T47D (cell line): ENCODE results near the gene VNN1.
A peak's percentile ranks its signal among the peaks of the same experiment; 100 is the strongest.
"Not testable (repeated sequence)": the region's sequence is repeated elsewhere in the genome, so short reads cannot be mapped to it uniquely, and the experiment has no call there.

Source experiments
- DNase-seq, 2 experiments: peaks; one replicate each; pipeline versions ENCODE4 v3.0.0 to v3.0.0-alpha.2; 2011 to 2012; ENCODE audit warnings: low read depth in 1 of 2, low spot score in 1 of 2
- JUND ChIP-seq: IDR thresholded peaks from 2 replicates; pipeline ENCODE4 v1.6.1; 2012; ENCODE audit warnings: low read depth
- in situ Hi-C: cut with HindIII; loops from 2 replicates; pipeline ENCODE4 v1.10.0; 2016; ENCODE audit warnings: low sequenced_read_pairs, low pct_unique_long_range_greater_than_20kb

The VNN1 gene

DNA sequence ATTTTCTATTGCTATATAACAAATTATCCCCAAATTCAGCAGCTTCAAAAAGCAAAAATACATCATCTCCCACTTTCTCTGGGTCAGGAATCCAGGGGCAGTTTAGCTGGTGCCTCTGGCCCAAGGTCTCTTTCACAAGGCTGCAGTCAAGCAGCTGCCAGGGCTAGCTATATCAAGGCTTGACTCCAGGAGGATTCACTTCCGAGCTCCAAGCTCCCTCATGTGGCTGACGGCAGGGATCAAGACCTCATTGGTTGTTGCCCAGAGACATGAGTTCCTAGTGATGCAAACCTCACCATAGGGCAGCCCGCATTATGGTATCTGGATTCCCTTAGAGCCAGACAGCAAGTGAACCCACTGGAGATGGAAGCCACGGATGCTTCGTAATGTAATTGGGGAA, 1.3 kb upstream of the VNN1 start:
- no peak for TF ChIP-seq JUND
- in situ Hi-C loops, result no loop called here
- DNase-seq, result peak; percentile 44 to 73

DNA sequence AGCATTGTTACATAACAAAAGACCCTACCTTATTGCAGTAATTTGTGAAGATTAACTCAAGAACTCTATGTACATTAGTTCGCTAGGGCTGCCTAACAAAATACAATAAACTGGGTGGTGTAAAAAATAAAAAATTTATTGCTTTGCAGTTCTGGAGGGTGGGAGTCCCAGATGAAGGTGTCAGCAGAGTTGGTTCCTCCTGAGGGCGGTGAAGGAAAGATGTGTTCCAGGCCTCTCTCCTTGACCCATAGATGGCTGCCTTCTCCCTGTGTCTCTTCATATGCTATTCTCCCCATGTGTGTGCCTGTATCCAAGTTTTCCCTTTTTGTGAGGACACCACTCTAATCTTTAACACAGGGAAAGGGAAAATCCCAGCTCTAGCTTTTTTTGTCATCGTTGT, 305 bp upstream of the VNN1 start:
- in situ Hi-C loops, result no loop called here

DNA sequence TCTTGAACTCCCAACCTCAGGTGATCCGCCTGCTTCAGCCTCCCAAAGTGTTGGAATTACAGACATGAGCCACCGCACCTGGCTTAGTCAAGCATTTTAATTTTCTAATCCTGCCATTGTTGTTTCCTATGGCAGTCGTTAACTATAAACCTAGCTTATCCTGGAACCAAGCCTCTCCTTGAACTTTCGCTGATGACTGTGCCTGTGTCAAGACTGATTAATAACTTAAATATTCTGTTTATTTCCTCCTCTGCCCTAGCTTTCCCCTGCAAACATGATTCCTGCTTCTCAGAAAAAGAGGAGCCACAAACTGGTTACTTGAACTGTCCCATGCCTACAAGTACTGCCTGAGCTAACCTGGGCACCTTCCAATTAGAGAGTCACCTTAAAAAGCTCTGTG, 1.5 kb downstream of the VNN1 start:
- no peak for DNase-seq
- in situ Hi-C loops, result no loop called here
- no peak for TF ChIP-seq JUND

More for the DNA sequence above, 305 bp upstream of the VNN1 start:
- no peak for TF ChIP-seq JUND
- DNase-seq, result no peak

DNA sequence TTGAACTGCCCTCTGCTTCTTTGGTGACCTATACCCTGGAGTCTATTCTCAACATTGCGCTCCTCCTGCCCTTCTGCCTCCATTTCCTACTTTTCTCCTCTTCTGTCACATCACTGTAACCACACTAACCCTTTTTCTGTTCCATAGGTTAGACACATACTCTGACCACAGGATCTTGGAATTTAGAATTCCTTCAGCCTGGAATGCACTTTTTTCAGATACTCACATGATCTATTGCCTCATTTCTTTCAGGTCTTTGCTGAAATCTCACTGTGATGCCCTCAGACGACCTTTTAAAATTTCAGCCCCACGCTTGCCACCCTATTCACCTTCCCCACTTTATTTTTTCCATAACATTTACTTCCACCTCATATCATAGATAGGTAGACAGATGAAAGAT, 5.1 kb downstream of the VNN1 start:
- no peak for DNase-seq
- in situ Hi-C loops, result no loop called here
- no peak for TF ChIP-seq JUND

DNA sequence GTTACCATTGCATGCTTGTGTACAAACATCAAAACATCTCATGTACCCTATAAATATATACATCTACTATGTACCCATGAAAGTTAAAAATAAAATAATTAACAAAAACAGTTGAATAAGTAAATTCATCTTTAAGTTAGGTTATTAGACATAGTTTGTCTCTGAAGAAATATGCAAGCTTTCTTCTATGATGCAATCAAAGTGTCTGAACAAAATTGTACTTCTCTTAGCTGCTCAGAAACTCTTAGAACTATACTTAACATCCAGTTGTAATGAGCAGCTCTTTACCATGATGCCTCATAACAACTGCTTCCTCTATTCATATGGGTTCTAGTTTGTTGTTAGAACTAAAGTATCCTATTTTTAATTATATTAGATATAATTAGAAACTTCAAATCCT, 5.9 kb downstream of the VNN1 start:
- TF ChIP-seq JUND, result no peak
- DNase-seq, result no peak
- in situ Hi-C loops, result no loop called here

DNA sequence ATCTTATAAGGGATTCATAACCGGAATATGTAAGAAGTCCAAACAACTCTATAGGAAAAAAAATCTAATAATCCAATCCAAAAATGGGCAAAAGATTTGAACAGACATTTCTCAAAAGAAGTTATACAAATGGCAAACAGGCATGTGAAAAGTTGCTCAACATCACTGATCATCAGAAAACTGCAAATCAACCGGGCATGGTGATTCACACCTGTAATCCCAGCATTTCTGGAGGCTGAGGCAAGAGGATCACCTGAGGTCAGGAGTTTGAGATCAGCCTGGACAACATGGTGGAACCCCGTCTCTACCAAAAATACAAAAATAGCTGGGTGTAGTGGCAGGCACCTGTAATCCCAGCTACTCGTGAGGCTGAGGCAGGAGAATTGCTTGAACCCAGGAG, 7.1 kb downstream of the VNN1 start:
- DNase-seq, in situ Hi-C loops: not testable (repeated sequence)

DNA sequence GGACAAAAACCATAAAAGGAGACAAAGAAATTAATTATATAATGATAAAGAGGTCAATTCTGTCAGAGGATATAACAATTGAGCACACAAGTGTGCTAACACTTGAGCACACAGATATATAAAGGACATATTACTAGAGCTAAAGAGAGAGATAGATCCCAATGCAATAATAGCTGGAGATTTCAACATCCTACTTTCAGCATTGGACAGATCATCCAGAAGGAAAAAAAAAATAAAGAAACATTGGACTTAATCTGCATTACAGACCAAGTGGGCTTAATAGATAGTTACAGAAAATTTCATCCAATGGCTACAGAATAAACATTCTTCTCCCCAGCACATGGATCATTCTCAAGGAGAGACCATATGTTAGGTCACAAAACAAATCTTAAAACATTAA, 9.9 kb downstream of the VNN1 start:
- in situ Hi-C loops, result no loop called here
- TF ChIP-seq JUND, result no peak

DNA sequence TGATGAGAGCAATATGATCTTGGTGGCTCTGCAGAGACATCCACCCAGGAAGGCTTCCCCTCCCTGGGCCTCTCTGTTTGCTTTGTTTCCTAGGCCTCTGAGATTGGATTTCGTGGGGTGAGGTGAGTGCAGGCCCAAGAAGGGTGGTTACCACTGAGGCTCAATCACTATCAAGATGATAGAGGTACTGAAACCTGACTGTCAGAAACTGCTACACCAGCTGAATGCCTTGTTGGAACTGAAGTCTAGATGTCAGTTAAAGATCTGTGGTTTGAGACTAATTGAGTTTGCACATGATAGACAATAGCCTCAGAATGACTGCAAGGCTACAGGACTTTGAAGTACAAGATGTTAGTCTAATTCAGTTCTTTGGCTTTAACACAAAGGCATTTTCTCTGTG, 15.2 kb downstream of the VNN1 start:
- DNase-seq, result no peak
- in situ Hi-C loops, result no loop called here
- no peak for TF ChIP-seq JUND

More for the DNA sequence above, 9.9 kb downstream of the VNN1 start:
- no peak for DNase-seq

GRCh38 chr6:132695773-132696172, 18.1 kb downstream of the VNN1 start:
- in situ Hi-C loops, result no loop called here
- no peak for TF ChIP-seq JUND

GRCh38 chr6:132693478-132693877, 20.4 kb downstream of the VNN1 start:
- peak in 1 of 2 experiments; percentile 52 for DNase-seq
- in situ Hi-C loops, result no loop called here
- no peak for TF ChIP-seq JUND

More at GRCh38 chr6:132695773-132696172, 18.1 kb downstream of the VNN1 start:
- no peak for DNase-seq

GRCh38 chr6:132690678-132691077, 23.2 kb downstream of the VNN1 start:
- in situ Hi-C loops, result no loop called here
- TF ChIP-seq JUND, result no peak
- no peak for DNase-seq

GRCh38 chr6:132687306-132687705, 26.5 kb downstream of the VNN1 start:
- DNase-seq, result no peak
- in situ Hi-C loops, result no loop called here
- no peak for TF ChIP-seq JUND

DNA sequence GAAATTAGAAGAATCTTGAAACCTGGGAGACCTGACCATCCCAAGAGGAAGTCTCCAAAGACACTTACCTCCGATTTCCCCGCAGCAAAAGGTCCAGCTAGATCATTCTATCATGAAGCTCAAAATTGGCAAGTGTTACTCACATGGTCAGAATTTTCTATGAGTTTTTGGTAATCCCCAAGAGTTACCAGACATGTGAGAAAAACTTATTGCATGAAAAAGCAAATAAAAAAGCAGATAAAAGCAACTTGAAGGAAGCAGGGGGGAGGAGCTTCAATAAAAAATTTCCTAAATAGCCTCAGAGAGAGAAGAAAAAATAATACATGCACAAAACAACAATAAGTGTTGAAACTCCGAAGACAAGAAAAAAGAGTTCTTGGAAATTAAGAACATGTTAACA, 27.3 kb downstream of the VNN1 start:
- in situ Hi-C loops, result no loop called here
- DNase-seq, result no peak
- no peak for TF ChIP-seq JUND

DNA sequence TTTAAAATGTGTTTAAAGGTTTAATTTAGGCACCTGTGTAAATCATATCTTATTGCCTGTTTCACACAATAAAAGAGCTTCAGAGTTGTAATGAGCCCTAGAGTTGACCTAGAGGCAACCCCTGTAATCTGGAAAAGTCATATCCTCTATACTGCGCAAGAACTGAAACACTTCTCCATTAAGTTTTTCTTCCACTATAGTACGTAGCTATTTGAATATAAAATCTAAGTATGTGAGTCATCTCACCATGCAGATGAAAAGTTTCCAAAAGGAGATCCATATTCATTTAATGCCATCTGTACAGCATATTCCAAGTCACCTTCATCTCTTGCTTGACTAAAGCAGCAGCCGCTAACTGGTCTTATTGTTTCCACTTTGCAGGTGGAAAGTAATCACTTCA, 28.8 kb downstream of the VNN1 start:
- in situ Hi-C loops, result no loop called here
- DNase-seq, result no peak
- no peak for TF ChIP-seq JUND

GRCh38 chr6:132684272-132684671, 29.6 kb downstream of the VNN1 start:
- no peak for TF ChIP-seq JUND
- no peak for DNase-seq
- in situ Hi-C loops, result no loop called here
